ENCODE measurements around the gene KRT28.
"Not testable (repeated sequence)": the region's sequence is repeated elsewhere in the genome, so short reads cannot be mapped to it uniquely, and the experiment has no call there.

The KRT28 gene

GRCh38 chr17:40763752-40764151 is 36.0 kb downstream of the KRT28 start:
- DNase-seq (ENCODE audit: low spot score) = no peak
- no peak overlapping the region for H3K27ac ChIP-seq
- no peak for TF ChIP-seq CTCF (IDR thresholded peaks at IDR 0.05)
- no peak overlapping the region for H3K4me3 ChIP-seq

- no peak for DNase-seq (ENCODE audit: low spot score)
- TF ChIP-seq CTCF (IDR thresholded peaks at IDR 0.05) = no peak
Observed at GRCh38 chr17:40760105-40761016, 39.4 kb downstream of the KRT28 start.

GRCh38 chr17:40755231-40755630 is 44.5 kb downstream of the KRT28 start, which contains the start of gene KRT25:
TSS of gene KRT25 (minus strand) at chr17:40755331. CDS start at chr17:40755271, 60 bp downstream.
- no peak within 1 kb of the TSS for H3K27ac ChIP-seq
- DNase-seq (ENCODE audit: low spot score) = no peak
- no peak within 1 kb of the TSS for H3K4me3 ChIP-seq
- no peak for TF ChIP-seq CTCF (IDR thresholded peaks at IDR 0.05)

More at GRCh38 chr17:40760105-40761016, 39.4 kb downstream of the KRT28 start:
- no peak overlapping the region for H3K4me3 ChIP-seq
- no peak overlapping the region for H3K27ac ChIP-seq

- no peak overlapping the region for H3K27ac ChIP-seq
- no peak for TF ChIP-seq CTCF (IDR thresholded peaks at IDR 0.05)
- DNase-seq (ENCODE audit: low spot score) = no peak
Observed at GRCh38 chr17:40753804-40754203, 46.0 kb downstream of the KRT28 start.

GRCh38 chr17:40751065-40751464 is 48.7 kb downstream of the KRT28 start:
- H3K4me3 ChIP-seq = no peak overlapping the region
- no peak for TF ChIP-seq CTCF (IDR thresholded peaks at IDR 0.05)
- no peak overlapping the region for H3K27ac ChIP-seq
- DNase-seq (ENCODE audit: low spot score) = no peak

More at GRCh38 chr17:40753804-40754203, 46.0 kb downstream of the KRT28 start:
- H3K4me3 ChIP-seq = no peak overlapping the region

GRCh38 chr17:40750391-40750790 is 49.4 kb downstream of the KRT28 start:
- H3K27ac ChIP-seq = no peak overlapping the region
- DNase-seq (ENCODE audit: low spot score) = no peak
- TF ChIP-seq CTCF (IDR thresholded peaks at IDR 0.05) = no peak
- H3K4me3 ChIP-seq = no peak overlapping the region

GRCh38 chr17:40748666-40749065 is 51.1 kb downstream of the KRT28 start:
- DNase-seq (ENCODE audit: low spot score); H3K4me3 ChIP-seq; H3K27ac ChIP-seq: not testable (repeated sequence)
